ENCODE data around the gene SERGEF. TPM values are rescaled to one million over a fixed set of nuclear protein-coding genes. Genes with fewer than 3 reads are reported as not detected.

SERGEF gene
- total and polyA plus RNA-seq, 12 donors: 14.8 to 105 (median 19.9) TPM

GRCh38 chr11:18010977-18011586 lies 1.8 kb downstream of the SERGEF start:
- DNase-seq (no peak), ATAC-seq (no peak)
- TF ChIP-seq CTCF (IDR thresholded peaks at IDR 0.05): no peak
- WGBS, 2 donors: 91 to 93% methylated on average over 10 of the region's 10 CpGs
- intact Hi-C loops (cut with DNase I): loop anchor here in 3 of 10 donors (5.0 to 10.0 kb wide), 2 partner anchors 94 to 96 kb away; partner anchors contain the start of gene SAAL1 (in 3 of the 3)
- Histone ChIP-seq H3K4me1 (peaks cover 0 to 19% (median 11%) of the 10 kb centered on the region in 9 donors), H3K27me3 (no peaks in the 10 kb centered on the region), H3K4me3 (no peak overlapping the region), H3K9me3 (peaks cover 0 to 5% (median 0%) of the 10 kb centered on the region in 11 donors), H3K27ac (no peak overlapping the region), H3K36me3 (peaks cover 0 to 12% (median 0%) of the 10 kb centered on the region in 9 donors)

GRCh38 chr11:18010121-18010670 lies 2.7 kb downstream of the SERGEF start:
- DNase-seq (no peak), ATAC-seq (no peak)
- Histone ChIP-seq H3K27me3 (no peaks in the 10 kb centered on the region), H3K36me3 (peaks cover 0 to 21% (median 0%) of the 10 kb centered on the region in 9 donors), H3K27ac (no peak overlapping the region), H3K9me3 (peaks cover 0 to 5% (median 0%) of the 10 kb centered on the region in 11 donors), H3K4me3 (no peak overlapping the region), H3K4me1 (peaks cover 0 to 19% (median 11%) of the 10 kb centered on the region in 9 donors)
- TF ChIP-seq CTCF (IDR thresholded peaks at IDR 0.05): no peak
- intact Hi-C loops (cut with DNase I): loop anchor here in 3 of 10 donors (5.0 to 10.0 kb wide), 2 partner anchors 95 to 97 kb away; partner anchors contain the start of gene SAAL1 (in 3 of the 3)

- peaks cover 0 to 67% (median 13%) of the 10 kb centered on the region in 9 donors for H3K36me3 ChIP-seq
- DNase-seq (no peak), ATAC-seq (no peak)
- WGBS, 2 donors: 93 to 95% methylated on average over 4 of the region's 4 CpGs
- intact Hi-C loops (cut with DNase I): no loop called here
- H3K27me3 ChIP-seq: no peaks in the 10 kb centered on the region
- no peaks in the 10 kb centered on the region for H3K9me3 ChIP-seq
- no peak overlapping the region for H3K4me3 ChIP-seq
- no peak overlapping the region for H3K27ac ChIP-seq
- no peaks in the 10 kb centered on the region for H3K4me1 ChIP-seq
- no peak for TF ChIP-seq CTCF (IDR thresholded peaks at IDR 0.05)
These were observed 7.3 kb downstream of the SERGEF start for GRCh38 chr11:18005376-18006129.

GRCh38 chr11:18001191-18001590 lies 11.7 kb downstream of the SERGEF start:
- TF ChIP-seq CTCF (IDR thresholded peaks at IDR 0.05): no peak
- peaks cover 0 to 99% (median 35%) of the 10 kb centered on the region in 9 donors for H3K36me3 ChIP-seq
- intact Hi-C loops (cut with DNase I): no loop called here
- no peak overlapping the region for H3K27ac ChIP-seq
- no peaks in the 10 kb centered on the region for H3K4me1 ChIP-seq
- 83 to 84% methylated on average over 2 of the region's 2 CpGs for WGBS, 2 donors
- no peaks in the 10 kb centered on the region for H3K9me3 ChIP-seq
- ATAC-seq (no peak), DNase-seq (no peak)
- H3K4me3 ChIP-seq: no peak overlapping the region
- no peaks in the 10 kb centered on the region for H3K27me3 ChIP-seq

Measured in heart right ventricle (tissue), 16 donors.